Transverse colon (tissue), 4 donors: Measurements from ENCODE around the gene ACSS1. TPM values are rescaled to one million over a fixed set of nuclear protein-coding genes. Genes with fewer than 3 reads are reported as not detected.
A peak's percentile ranks its signal among the peaks of the same experiment; 100 is the strongest.

Experiments
- DNase-seq: peaks from one replicate; pipeline ENCODE4 v3.0.0-alpha.2; 2019
- H3K27ac ChIP-seq, 4 donors: fragments of 200-600 bp; sonication (generic); 2 replicates each; pipeline ENCODE4 v1.5.1; 2016 to 2018; ENCODE audit warnings: inconsistent platforms in 4 of 4
- H3K27me3 ChIP-seq: fragments of 200-600 bp; sonication (generic); 2 replicates; pipeline ENCODE4 v1.5.1; 2017; ENCODE audit warnings: inconsistent platforms
- H3K36me3 ChIP-seq, 4 donors: fragments of 200-600 bp; sonication (generic); 2 replicates each; pipeline ENCODE4 v1.5.1; 2017 to 2019; ENCODE audit warnings: inconsistent platforms in 4 of 4
- H3K4me1 ChIP-seq, 4 donors: fragments of 200-600 bp; sonication (generic); 2 replicates each; pipeline ENCODE4 v1.5.1; 2017 to 2020; ENCODE audit warnings: inconsistent platforms in 4 of 4
- H3K4me3 ChIP-seq, 4 donors: fragments of 200-600 bp; sonication (generic); 1 replicate in 1 of 4; 2 replicates in 3 of 4; pipeline versions ENCODE4 v1.5.1 to v1.6.1; 2017 to 2019; ENCODE audit warnings: inconsistent platforms in 4 of 4
- H3K9me3 ChIP-seq, 2 donors: fragments of 200-600 bp; sonication (generic); 2 replicates each; pipeline ENCODE4 v1.5.1; 2017 to 2019; ENCODE audit warnings: inconsistent platforms in 2 of 2
- CTCF ChIP-seq, 5 experiments: fragments of 200-600 bp in 3 of 5; fragments of 450-650 bp in 2 of 5; sonication (generic) in 3 of 5; IDR thresholded peaks; 1 replicate in 2 of 5; 2 replicates in 3 of 5; pipeline ENCODE4 v1.5.1; 2016 to 2017; ENCODE audit warnings: antibody characterized with exemption in 5 of 5, inconsistent platforms in 3 of 5, mild to moderate bottlenecking in 2 of 5, moderate library complexity in 1 of 5
- EP300 ChIP-seq: sonication (generic); formaldehyde crosslinking; IDR thresholded peaks from one replicate; pipeline ENCODE4 v1.6.1; 2017; ENCODE audit warnings: antibody characterized with exemption, low read depth
- POLR2A ChIP-seq: fragments of 450-650 bp; IDR thresholded peaks from one replicate; pipeline ENCODE4 v1.6.1; 2016; ENCODE audit warnings: antibody characterized with exemption, mild to moderate bottlenecking, moderate library complexity
- POLR2AphosphoS5 ChIP-seq, 3 donors: sonication (generic); formaldehyde crosslinking; IDR thresholded peaks; one replicate each; pipeline ENCODE4 v1.6.1; 2016; ENCODE audit warnings: antibody characterized with exemption in 3 of 3
- WGBS, 2 donors: methylation state at CpG; one replicate each; pipeline ENCODE4 v1.1.5; 2018; ENCODE audit warnings: low coverage in 1 of 2; 5-methylcytosine and 5-hydroxymethylcytosine counted together
- in situ Hi-C, 4 donors: fragments of 200-750 bp; cut with MboI; loops; one replicate each; pipeline versions ENCODE4 v1.15.0 to v1.15.1; 2017; ENCODE audit warnings: low sequenced_read_pairs in 3 of 4, low pct_ligation_motif_present in 1 of 4, low pct_unique_long_range_greater_than_20kb in 1 of 4
- intact Hi-C: fragments of 100-400 bp; cut with DNase I; formaldehyde crosslinking; loops from one replicate; pipeline ENCODE4 v1.15.1; 2023; ENCODE audit warnings: low total_unique reads
- total RNA-seq, 4 donors: library from RNA; depleted of rRNA; stranded (reverse); fragments of >200 nt; gene quantifications; one replicate each; pipeline ENCODE4 v1.1.0, GENCODE V29; 2016

Gene ACSS1
- total RNA-seq, 4 donors from 2014 or later: 30.3 to 64.7 (median 51.6) TPM

DNA sequence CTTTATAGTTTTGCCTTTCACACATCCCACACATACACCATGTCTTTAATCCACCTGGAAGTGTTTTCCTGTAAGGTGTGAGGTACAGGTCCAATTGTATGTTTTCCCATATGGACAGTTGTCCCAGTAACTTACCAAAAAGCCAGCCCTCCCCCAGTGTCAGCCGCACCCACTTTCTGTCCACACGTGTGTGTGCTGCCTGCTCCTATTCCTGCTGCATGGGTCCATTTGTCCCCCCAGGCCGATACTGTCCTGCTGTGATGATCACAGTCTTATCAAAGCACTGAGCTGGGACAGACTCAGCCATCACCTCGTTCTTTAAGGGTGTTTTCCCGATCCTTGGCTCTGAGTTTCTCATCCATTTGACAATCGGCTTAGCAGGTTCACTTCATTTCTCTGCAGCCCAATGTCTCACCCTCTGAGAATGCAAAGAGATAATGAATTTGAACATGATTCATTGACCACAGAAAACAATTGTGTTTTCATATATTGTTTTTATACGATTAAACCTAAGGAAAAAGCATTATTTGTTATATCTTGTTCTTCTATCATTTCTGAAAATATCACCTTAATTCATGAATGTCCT lies 14.4 kb upstream of the ACSS1 start:
- intact Hi-C loops: no loop called here

DNA sequence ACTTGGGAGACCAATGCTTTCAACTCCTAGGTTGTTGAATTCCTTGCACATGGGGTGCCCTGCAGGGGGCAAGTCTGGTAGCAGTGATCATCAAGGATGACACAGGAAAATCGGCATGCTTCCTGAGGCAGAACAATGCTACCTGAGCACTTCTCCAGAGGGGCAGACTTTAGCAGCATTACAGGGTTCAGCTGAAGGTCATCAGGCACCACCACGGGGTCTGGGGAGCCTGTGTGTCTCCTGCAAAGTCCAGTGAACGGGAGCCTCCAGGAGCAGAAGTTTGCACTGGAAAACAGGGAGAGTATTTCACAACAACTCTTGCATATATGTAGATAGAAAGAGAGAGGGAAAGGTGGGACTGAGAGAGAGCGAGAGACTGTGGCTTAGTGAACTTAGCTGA lies 13.8 kb upstream of the ACSS1 start:
- no peak for DNase-seq
- H3K36me3 ChIP-seq: no peaks in the 10 kb centered on the region
- in situ Hi-C loops: loop anchor here in 1 of 4 donors (25.0 kb wide), 1 partner anchor 316 kb away; the partner anchor contains the start of gene ABHD12
- no peak overlapping the region for H3K27ac ChIP-seq
- peaks cover 59% of the 10 kb centered on the region for H3K27me3 ChIP-seq
- intact Hi-C loops: no loop called here
- H3K4me3 ChIP-seq: no peak overlapping the region
- H3K4me1 ChIP-seq: peaks cover 0 to 2% (median 0%) of the 10 kb centered on the region in 4 donors
- no peaks in the 10 kb centered on the region for H3K9me3 ChIP-seq
- WGBS, 2 donors: 38 to 83% methylated on average over 1 to 4 of the region's 4 CpGs
- TF ChIP-seq POLR2AphosphoS5 (IDR thresholded peaks at IDR 0.05) (no peak), EP300 (no peak), CTCF (IDR thresholded peaks at IDR 0.05) (no peak), POLR2A (no peak)

More for the DNA sequence above, 14.4 kb upstream of the ACSS1 start:
- Histone ChIP-seq H3K27me3 (peaks cover 63% of the 10 kb centered on the region), H3K4me3 (no peak overlapping the region), H3K36me3 (no peaks in the 10 kb centered on the region), H3K4me1 (peaks cover 0 to 7% (median 2%) of the 10 kb centered on the region in 4 donors), H3K9me3 (no peaks in the 10 kb centered on the region), H3K27ac (no peak overlapping the region)
- 64 to 68% methylated on average over 7 of the region's 7 CpGs for WGBS, 2 donors
- TF ChIP-seq POLR2AphosphoS5 (IDR thresholded peaks at IDR 0.05): no peak
- TF ChIP-seq POLR2A: no peak
- TF ChIP-seq CTCF (IDR thresholded peaks at IDR 0.05): no peak
- TF ChIP-seq EP300: no peak
- in situ Hi-C loops: loop anchor here in 1 of 4 donors (25.0 kb wide), 1 partner anchor 315 kb away; the partner anchor contains the start of gene ABHD12
- DNase-seq: no peak

GRCh38 chr20:25070821-25071473 lies 13.0 kb upstream of the ACSS1 start:
- WGBS, 2 donors: 25 to 59% methylated on average over 2 to 5 of the region's 5 CpGs
- TF ChIP-seq EP300: no peak
- TF ChIP-seq POLR2A: no peak
- no peak for TF ChIP-seq CTCF (IDR thresholded peaks at IDR 0.05)
- TF ChIP-seq POLR2AphosphoS5 (IDR thresholded peaks at IDR 0.05): no peak
- H3K27ac ChIP-seq: no peak overlapping the region
- no peaks in the 10 kb centered on the region for H3K36me3 ChIP-seq
- peak; percentile 1 for DNase-seq
- H3K27me3 ChIP-seq: peaks cover 56% of the 10 kb centered on the region
- intact Hi-C loops (no loop called here), in situ Hi-C loops (loop anchor here in 1 of 4 donors (25.0 kb wide), 1 partner anchor 316 kb away; the partner anchor contains the start of gene ABHD12)
- H3K4me1 ChIP-seq: no peaks in the 10 kb centered on the region
- H3K4me3 ChIP-seq: no peak overlapping the region
- H3K9me3 ChIP-seq: no peaks in the 10 kb centered on the region

DNA sequence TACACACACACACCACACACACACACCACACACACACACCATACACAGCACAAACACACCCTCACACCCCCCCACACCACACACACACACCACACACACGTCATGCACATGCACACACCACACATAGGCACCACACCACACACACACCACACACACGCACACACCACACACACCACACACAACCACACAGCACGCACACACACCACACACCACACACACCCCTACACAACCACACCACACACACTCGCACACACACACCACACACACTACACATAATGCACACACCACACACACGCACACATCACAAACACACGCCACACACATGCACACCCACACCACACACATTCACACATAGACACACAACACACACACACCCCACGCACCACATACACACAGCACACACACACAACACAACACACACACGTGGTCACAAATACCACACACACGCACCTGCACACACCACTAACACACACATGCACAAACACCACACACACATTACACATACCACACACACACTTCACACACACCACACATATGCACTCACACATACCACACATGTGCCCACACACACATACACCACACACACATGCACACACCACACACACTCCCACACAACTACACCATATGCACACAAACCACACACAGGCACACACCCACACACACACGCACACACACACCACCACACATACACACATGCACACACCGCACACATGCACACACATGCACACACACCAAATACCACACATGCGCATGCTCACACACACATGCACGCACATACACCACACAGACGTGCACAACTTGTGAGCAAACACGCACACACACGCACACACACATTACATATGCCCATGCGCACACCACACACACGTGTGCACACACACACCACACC lies 9.4 kb upstream of the ACSS1 start:
- H3K27me3 ChIP-seq: peaks cover 33% of the 10 kb centered on the region
- TF ChIP-seq CTCF (IDR thresholded peaks at IDR 0.05) (no peak), EP300 (no peak), POLR2A (no peak), POLR2AphosphoS5 (IDR thresholded peaks at IDR 0.05) (no peak)
- in situ Hi-C loops (loop anchor here (5.0 to 25.0 kb wide), 4 partner anchors 70 to 320 kb away; partner anchors contain the start of genes APMAP (in 2 of the 4) and ABHD12 (in 1 of the 4)), intact Hi-C loops (no loop called here)
- peaks cover 0 to 8% (median 3%) of the 10 kb centered on the region in 4 donors for H3K4me1 ChIP-seq
- H3K9me3 ChIP-seq: no peaks in the 10 kb centered on the region
- 90 to 95% methylated on average over 13 to 18 of the region's 18 CpGs for WGBS, 2 donors
- H3K4me3 ChIP-seq: no peak overlapping the region
- no peak overlapping the region for H3K27ac ChIP-seq
- peak; percentile 3 for DNase-seq
- no peaks in the 10 kb centered on the region for H3K36me3 ChIP-seq
